Measurements from ENCODE around the gene SEMA5B. TPM values are rescaled to one million over a fixed set of nuclear protein-coding genes. Genes with fewer than 3 reads are reported as not detected.

The SEMA5B gene
- total RNA-seq, 1 donor from 2014 or later, result 12.8 TPM

GRCh38 chr3:122913539-122914100 lies 113.9 kb downstream of the SEMA5B start:
- TF ChIP-seq CTCF (conservative IDR thresholded peaks at IDR 0.05), result no peak
- Mint-ChIP-seq H3K4me3 (no peak overlapping the region), H3K36me3 (no peaks in the 10 kb centered on the region), H3K27ac (no peak overlapping the region), H3K27me3 (peaks cover 18% of the 10 kb centered on the region), H3K9me3 (no peaks in the 10 kb centered on the region), H3K4me1 (ENCODE audit: unreplicated experiment) (no peaks in the 10 kb centered on the region)
- DNase-seq (ENCODE audit: extremely low spot score, unreplicated experiment), result no peak

DNA sequence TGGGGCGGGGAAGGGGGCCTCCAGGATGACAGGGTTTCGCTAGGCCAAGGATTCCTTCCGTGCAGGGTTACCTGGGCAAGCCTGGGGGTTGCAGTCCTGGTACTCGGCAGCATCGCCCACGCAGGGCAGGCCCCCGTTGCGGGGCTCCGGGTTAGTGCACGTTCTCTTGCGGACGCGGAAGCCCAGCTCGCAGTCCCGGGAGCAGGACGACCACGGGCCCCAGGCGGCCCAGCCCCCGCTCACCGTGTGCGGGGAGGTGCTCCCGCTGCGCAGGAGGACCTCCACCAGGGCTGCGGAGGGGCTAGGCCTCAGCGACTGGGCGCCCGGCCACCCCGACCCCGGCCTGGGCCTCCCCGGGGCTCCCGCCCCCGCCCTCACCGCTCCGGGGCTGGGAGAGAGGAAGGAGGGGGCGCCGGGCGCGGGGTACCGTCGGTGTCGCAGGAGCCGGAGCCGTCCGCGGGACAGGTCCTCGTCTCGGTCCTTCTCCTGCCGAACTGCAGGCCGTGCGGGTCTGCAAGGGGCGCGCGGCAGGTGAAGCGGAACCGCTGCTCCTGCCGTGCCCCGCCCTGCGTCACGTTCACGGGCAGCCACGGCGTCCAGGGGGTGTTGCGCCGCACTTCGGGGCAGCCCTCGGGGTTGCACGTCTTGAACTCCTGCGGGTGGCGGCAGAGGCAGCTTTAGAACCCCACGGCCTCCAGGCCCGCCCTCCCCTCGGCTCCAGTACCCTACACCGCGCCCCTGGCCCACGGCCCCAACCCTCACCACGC lies 114.6 kb downstream of the SEMA5B start:
- H3K4me3 Mint-ChIP-seq, result no peak overlapping the region
- no peak for TF ChIP-seq CTCF (conservative IDR thresholded peaks at IDR 0.05)
- H3K36me3 Mint-ChIP-seq, result no peaks in the 10 kb centered on the region
- H3K9me3 Mint-ChIP-seq, result no peaks in the 10 kb centered on the region
- no peaks in the 10 kb centered on the region for H3K4me1 Mint-ChIP-seq (ENCODE audit: unreplicated experiment)
- peaks cover 18% of the 10 kb centered on the region for H3K27me3 Mint-ChIP-seq
- peak; percentile 68 for DNase-seq (ENCODE audit: extremely low spot score, unreplicated experiment)
- no peak overlapping the region for H3K27ac Mint-ChIP-seq

DNA sequence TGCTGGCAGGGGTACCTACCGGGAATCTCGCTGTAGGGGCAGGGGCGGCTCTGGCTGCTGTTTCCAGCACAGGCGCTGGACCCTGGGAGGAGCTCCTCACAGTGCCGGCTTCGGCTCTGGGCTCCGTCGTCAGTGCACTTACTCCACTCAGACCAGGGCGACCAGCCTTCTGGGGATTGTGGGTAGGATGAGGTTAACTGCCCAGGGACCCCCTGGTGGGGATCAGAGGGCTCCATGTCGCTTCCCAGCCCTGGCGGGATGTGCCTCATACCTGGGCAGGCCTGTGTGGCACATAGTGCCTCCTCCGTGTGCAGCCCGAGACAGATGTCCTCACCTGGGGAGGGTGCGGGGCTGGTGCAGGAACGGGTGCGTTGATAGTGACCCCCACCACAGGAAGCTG lies 115.7 kb downstream of the SEMA5B start:
- peaks cover 14% of the 10 kb centered on the region for H3K27me3 Mint-ChIP-seq
- no peak for DNase-seq (ENCODE audit: extremely low spot score, unreplicated experiment)
- H3K27ac Mint-ChIP-seq, result no peak overlapping the region
- no peaks in the 10 kb centered on the region for H3K9me3 Mint-ChIP-seq
- no peak overlapping the region for H3K4me3 Mint-ChIP-seq
- no peaks in the 10 kb centered on the region for H3K4me1 Mint-ChIP-seq (ENCODE audit: unreplicated experiment)
- H3K36me3 Mint-ChIP-seq, result no peaks in the 10 kb centered on the region
- TF ChIP-seq CTCF (conservative IDR thresholded peaks at IDR 0.05), result no peak

- DNase-seq (ENCODE audit: extremely low spot score, unreplicated experiment), result no peak
Observed at GRCh38 chr3:122908251-122908650, 119.3 kb downstream of the SEMA5B start.

DNA sequence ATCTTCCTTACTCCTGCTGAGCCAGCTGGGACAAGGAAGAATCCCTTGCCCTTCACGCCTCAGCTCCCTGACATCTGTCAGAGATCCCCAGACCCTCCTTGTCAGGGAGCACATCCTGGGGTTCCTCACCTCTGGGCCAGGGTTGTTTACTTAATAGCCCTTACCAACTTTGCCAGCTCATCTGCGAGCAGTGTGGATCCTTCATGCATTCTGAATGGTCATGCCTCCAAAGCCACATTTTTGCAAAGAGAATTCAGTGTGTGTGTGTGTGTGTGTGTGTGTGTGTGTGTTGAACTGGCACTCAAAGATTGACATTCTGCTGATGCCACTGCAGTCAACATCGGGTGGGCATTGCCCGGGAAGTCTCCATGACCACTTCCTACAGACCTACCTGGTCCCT lies 120.1 kb downstream of the SEMA5B start:
- Mint-ChIP-seq H3K27me3 (no peaks in the 10 kb centered on the region), H3K9me3 (peaks cover 9% of the 10 kb centered on the region), H3K36me3 (no peaks in the 10 kb centered on the region), H3K4me1 (ENCODE audit: unreplicated experiment) (no peaks in the 10 kb centered on the region), H3K27ac (no peak overlapping the region), H3K4me3 (no peak overlapping the region)
- TF ChIP-seq CTCF (conservative IDR thresholded peaks at IDR 0.05), result no peak
- DNase-seq (ENCODE audit: extremely low spot score, unreplicated experiment), result no peak

More at GRCh38 chr3:122908251-122908650, 119.3 kb downstream of the SEMA5B start:
- Mint-ChIP-seq H3K9me3 (peaks cover 9% of the 10 kb centered on the region), H3K27ac (no peak overlapping the region), H3K36me3 (no peaks in the 10 kb centered on the region), H3K4me3 (no peak overlapping the region), H3K4me1 (ENCODE audit: unreplicated experiment) (no peaks in the 10 kb centered on the region), H3K27me3 (no peaks in the 10 kb centered on the region)
- no peak for TF ChIP-seq CTCF (conservative IDR thresholded peaks at IDR 0.05)

Data from type B pancreatic cell (in vitro differentiated cells).